GM21360 (cell line): Measurements from ENCODE around the gene MRPL38.

Experiments used
- ATAC-seq: cut with Tn5 transposase; IDR thresholded peaks from one replicate; pipeline ENCODE4 v1.9.1; 2021; ENCODE audit warnings: mild to moderate bottlenecking, moderate library complexity; ENCODE audit not compliant: unreplicated experiment

The MRPL38 gene

DNA sequence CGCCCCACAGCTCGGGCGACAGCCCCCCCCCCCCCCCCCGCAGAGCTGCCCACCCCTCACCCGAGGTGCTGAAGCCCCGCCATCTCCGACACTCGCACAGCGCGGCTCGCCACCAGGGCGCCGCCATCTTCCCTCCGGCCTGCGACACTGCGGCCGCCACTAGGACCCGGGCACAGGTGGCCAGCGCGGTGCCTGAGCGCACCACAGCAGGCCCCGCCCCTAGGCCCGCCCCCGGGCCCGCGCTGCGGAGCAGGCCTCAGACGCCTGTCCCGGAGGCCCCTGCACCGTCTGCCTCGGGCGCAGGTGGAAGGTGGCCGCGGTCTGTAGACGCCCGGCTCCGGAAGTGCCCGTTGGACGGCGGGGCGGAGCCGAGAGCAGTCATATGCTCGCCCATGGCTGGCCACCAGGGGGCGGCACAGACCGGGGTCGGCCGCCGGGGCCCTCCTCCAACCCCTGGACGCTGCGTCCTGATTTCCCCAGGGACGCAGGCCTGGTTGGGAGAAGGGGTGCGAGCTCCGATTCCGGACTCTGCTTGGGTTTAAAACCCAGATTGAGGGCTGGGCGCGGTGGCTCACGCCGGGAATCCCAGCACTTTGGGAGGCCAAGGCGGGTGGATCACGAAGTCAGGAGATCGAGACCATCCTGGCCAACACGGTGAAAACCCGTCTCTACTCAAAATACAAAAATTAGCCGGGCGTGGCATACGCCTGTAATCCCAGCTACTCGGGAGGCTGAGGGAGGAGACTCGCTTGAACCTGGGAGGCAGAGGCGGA is at the start of gene MRPL38:
Gene MRPL38 (minus strand): TSS at position 136 of the 773 bp plus-strand sequence. CDS start 9 bp downstream, at position 127.
- ATAC-seq: peak; percentile 92

DNA sequence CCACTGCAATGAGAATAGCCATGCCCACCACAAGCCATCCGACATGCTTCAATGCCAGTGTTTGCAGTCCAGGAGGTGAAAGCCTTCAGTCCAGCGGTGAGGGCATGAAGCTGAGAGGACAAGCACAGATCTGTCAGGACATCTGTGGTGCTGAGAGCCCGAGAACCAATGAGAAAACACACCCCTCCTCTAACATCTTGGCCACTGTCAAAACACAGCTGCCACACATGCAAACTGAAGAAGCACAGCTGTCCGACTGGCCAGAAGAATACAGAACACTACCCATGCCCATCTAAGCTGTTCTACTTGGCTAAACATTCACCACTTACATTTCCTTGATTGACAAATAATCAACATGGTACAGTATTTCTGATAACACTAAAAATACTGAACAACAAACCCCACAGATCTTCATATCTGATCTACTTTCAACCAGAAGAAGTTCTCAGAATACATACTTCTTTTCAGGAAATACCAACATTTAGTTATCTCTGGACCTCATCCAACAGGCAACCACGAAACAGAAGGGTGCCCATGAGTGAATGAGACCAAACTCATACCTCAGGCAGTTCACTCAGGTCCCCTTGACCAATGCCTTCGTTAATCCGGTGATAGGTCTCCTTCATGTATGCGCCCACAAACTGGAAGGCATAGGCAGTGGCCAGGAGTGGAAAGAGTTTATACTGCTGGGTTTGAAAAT is 46.3 kb upstream of the MRPL38 start:
- no peak for ATAC-seq

DNA sequence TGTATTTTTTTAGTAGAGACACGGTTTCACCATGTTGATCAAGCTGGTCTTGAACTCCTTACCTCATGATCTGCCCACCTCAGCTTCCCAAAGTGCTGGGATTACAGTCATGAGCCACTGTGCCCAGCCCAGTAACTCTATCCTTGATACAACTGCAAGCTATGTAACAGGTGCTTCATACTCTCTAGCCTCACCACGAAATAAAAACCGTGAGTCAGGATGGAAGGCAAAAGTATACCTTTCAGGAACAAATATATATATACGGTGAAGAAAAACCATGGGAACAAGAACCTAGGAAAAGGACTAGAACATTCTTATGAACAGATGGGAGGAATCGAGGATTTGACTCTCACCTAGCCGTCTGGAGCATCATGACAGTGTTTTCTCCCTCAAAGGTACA is 45.7 kb upstream of the MRPL38 start:
- ATAC-seq: no peak

DNA sequence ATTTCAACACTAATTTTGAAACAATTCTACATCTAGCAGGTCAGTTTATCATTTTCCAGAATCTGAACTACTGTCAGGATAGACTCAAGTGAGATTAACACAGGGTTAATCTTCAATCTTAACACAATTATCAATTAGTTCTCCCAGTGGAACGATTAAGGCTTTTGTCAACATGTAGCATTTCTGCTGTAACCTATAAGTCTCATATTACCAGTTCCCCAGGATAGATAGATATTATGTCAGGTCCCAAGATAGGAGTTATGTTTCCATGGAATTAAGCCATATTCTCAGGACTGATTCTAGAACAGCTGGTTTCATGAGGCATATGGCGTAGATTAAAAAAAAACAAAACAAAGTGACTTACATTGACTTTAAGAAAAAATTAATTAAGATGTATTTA is 40.5 kb upstream of the MRPL38 start:
- no peak for ATAC-seq

DNA sequence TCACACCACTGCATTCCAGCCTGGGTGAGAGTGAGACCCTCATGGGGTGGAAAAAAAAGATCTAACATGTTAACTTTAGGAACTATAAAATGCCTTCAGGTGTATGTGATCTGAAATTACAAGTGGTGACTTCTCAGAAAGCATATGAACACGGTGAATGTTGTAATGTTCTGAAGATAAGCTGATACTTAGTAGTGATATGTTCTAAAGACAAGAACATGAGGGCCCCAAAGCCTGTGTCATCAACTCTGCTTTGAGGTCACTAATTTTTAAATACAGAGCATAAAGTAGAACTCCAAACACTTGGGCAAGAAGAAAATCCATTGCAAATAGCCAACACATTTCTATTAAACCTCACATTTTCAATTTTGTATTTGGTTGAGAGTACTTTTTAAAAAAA is 38.8 kb upstream of the MRPL38 start:
- no peak for ATAC-seq

DNA sequence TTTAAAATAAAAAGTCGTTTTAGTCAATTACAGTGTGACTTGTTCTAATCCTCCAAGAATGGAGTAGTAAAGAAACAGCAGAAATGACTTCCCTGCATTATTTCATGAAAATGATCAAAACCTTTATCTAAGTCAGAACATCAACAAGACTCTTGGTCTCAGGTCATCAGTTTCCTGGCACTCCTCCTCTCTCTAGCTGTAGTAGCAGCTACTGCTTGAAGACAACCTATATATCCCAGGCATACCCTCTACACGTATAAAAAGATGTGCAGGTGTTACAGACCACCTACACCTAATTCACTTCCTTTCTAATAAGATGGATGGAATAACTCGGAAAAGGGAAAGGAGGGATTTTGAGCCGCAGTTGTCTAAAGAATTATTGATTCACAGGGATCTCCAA is 37.8 kb upstream of the MRPL38 start:
- ATAC-seq: no peak

DNA sequence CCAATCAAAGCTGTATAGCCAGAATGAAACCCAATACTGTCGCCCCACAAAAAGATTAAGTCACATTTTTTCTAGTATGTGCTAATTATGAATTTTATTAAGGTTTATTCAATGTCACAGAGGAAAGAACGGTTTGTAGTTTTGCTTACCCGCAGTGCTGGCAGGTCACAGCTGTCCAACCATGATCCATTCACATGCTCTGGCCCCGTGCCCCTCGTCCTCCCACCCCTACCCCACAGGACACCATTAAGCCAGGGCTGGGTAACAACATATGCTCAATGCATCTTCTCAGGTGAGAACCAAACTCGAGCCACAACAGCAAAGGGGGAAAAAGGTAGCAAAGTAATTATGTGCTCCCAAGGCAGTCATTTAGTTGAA is 36.7 kb upstream of the MRPL38 start:
- ATAC-seq: no peak

DNA sequence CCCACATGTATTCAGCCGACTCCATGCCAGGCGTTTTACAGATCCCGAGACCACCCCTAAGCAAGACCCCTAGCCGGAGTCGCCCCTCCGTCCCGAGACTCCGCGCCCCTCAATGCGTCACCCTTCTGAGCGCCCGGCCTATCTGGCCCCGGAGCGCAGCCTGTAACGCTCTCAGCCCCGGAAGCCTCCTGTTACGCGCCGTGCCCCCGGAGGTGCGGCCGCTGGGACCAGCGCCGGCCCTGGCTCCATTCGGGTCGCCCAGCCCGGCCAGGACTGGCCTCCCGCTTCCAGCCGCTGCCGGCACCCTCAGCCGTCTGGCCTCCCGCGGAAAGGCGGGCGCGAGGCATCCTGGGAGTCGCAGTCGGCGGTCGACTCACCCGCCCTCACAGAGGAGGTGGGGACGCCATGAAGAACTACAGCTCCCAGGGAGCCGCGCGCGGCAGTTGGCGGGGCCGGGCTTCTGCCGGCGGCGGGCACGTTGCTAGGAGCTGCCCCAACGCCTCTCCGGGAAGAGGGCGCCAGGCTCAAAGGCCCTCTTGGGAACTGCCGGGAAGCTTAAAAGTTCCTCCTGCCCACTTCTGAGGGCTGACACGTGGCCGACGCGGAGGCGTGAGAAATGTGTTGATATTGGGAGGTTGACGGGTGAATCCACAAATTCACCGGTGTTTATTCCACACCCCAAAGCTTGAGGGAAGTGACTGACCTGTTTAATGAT is 36.2 kb upstream of the MRPL38 start, which contains the start of gene FBF1:
Gene FBF1 (minus strand): TSS at position 316 of the 715 bp plus-strand sequence. CDS start 2,893 bp downstream, outside the sequence.
- ATAC-seq: peak; percentile 88

DNA sequence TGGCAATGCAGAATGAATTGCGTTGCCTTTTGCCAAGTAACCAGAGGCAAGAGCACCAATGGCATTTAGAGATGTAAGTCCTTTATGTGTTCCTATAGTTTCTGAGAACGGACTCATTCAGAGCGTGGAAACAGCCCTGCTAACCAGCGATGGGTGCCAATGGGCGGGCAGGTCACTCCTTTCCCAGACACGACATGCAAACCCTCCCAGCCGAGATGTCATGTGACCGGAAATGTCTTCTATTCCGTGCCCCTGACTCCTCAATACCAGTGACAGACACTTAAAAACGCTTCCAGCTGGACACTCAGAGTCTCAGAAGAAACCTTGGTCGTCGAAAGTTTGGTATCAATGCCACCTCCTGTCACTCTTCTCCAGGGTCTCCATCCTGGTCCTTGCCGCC is 33.0 kb upstream of the MRPL38 start:
- no peak for ATAC-seq

DNA sequence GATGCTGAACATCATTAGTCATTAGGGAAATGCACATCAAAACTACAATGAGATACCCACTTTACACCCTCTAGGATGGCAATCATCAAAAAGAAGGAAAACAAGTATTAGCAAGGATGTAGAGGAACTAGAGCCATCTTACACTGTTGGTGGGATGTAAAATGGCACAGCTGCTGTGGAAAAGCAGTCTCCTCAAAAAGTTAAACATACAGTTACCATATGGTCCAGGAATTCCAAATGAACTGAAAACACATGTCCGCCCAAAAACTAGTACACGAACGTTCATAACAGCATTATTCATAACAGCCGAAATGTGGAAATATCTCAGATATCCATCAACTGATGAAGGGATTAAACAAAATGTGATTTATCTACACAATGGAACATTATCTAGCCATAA is 29.1 kb upstream of the MRPL38 start:
- no peak for ATAC-seq

DNA sequence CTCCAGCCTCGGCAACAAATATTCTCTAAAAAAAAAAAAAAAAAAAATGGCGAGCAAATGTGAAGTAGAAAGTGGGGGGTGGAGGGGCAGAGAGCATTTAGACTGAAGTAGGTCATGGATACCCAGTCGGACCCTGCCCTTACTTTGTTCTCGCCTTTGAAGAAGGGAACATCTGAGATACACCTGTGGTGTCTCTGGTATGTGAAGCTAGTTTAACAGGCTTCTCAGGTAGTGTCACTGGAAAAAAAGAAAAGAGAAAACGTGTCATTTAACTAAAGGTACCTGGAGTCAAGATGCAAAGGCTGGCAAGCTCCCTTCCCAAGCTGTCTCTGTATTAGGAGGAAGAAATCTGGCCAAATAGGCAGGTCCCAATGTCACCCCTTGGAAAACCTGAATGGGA is 28.2 kb upstream of the MRPL38 start:
- no peak for ATAC-seq

DNA sequence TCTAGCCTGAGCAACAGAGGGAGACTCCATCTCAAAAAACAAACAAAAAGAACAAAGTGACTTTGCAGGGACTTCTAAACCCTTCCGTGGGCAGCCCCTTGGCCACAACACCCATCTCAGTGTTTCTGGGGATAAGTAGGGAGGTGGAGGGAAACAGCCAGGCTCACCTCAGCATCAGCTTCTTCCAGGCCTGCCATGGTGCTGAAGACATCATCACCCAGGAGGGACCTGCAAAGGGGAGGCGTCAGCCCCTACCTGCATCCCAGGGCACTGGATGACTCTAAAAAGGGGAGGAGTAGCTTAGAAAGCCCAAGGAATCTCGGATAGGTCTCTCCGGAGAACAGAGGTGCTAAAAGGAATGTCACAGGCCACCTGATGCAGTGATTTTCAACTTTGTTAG is 26.4 kb upstream of the MRPL38 start:
- ATAC-seq: no peak

DNA sequence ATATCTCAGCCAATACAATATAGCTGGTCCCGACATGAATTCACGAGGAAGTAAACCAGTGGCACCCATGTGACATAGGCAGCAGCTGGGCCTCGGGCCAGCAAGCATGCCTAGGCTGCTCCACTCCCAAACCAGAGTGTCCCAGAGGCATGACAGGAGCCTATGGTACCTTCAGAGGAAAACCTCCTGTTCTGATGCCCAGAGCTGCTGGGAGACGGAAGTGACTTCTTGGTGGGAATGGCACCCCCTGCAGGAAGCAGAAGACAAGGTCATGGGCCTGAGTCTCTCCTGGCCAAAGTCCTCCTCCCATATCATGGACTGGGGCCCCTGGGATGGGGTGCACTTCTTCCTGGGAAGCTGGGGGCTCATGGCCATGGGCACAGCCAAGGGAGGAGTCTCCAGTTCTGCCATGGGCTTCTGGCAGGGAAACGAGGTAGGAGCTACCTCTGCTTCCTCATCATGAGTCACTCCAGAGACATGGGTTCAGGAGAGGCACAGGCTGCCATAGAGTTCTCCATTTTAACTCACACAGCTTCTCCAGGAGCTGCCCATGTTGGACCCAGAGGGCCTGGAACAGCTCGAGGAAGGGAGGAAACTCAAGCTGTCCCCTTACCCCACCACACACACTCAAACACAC is 22.7 kb upstream of the MRPL38 start:
- ATAC-seq: no peak

DNA sequence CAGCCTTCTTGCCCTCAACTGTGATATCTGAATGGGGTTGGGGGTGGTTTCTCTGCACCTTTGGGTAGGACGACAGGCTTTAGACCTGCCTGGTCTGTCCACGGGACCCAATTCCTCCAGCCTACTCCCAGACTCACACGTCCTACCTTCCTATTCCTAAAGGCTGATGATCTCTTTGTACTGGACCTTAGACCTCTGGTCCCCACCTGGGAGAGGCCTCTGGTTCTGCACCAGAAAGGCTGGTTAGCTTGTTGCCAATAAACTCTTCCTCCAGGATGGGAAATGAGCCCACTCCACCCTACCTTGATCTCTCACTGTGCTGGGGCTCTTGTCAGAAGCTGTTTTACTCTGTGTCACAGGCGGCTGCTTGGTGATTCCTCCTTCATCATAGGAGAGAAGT is 21.8 kb upstream of the MRPL38 start:
- ATAC-seq: no peak

DNA sequence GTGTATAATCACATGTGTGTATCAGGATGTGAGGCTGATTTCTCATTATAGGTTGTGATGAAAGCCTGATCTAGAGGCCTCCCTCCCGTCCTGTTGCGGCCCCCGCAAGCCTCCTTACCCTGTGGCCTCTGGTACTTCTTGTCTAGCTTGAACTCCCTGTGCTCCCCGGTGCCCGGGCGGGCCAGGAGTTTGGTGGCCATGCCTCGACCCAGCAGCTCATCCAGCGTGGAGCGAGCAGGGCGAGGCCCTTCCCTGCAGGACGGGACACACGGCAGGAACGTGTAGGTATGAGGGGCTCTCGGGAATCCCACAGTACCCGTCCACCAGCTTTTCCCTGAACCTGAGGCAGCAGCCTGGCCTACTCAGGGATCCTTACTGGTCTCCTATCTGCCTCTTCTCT is 21.2 kb upstream of the MRPL38 start:
- ATAC-seq: no peak

DNA sequence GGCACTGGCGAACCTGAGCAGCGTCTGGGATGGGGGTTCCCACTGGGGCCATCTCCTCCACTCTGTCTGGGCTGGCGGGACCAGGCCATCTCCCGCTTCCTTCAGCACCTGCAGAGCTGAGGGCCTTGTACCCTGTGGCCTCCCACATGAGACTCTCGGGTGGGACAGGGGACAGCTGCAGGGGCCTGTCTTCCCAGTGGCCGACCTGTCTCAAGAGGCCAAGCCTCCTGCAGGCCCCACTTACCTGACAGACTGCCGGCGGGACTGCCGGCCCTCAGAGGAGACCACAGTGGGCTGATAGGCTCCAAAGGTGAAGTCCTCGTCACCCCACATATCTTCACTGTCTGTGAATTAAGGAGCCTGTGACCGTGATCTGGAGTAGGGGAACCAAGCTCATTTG is 20.4 kb upstream of the MRPL38 start:
- no peak for ATAC-seq

DNA sequence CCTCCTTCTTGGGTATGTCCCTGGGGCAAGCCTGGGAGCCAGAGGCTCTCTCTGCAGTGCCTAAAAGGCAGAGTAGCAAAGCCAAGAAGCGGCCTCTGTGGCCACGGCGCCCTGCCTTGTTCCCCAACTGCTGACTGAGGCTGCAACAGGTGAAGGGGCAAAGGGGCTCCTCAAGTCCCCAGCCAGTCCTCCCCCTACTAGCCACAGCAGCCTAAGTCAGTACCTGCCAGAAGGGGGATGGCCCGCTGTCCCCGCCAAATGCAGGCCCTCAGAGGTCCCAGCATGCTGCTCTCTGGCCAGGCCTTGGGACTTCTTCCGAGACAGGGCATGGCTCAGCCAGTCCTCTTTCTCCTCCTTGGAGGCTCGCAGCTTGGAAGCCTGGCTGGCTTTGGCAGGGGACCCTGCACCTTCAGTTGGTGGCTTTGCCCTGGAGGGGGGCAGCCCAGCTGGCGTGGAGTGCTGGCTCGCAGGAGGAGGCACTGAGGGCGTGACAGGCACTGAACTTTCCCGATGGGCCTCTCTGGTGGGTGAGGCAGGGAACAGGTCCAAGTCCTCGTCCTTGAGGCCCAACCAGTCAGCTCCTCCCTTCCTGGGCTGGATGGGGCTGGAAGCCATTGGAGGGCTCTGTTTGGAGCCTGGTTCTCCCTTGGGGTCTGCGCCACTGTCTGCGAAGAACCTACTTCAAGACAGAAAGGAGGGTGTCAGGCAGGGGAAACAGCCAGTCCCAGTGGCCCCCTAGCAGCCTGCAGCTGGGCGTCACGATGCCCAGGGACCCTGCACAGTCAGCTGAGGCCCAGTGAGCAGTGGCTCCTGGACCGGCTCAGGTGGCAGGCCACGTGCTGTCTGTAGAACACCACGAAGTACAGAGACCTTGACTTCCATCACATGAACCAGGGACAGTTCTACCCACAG is 18.5 kb upstream of the MRPL38 start:
- no peak for ATAC-seq

DNA sequence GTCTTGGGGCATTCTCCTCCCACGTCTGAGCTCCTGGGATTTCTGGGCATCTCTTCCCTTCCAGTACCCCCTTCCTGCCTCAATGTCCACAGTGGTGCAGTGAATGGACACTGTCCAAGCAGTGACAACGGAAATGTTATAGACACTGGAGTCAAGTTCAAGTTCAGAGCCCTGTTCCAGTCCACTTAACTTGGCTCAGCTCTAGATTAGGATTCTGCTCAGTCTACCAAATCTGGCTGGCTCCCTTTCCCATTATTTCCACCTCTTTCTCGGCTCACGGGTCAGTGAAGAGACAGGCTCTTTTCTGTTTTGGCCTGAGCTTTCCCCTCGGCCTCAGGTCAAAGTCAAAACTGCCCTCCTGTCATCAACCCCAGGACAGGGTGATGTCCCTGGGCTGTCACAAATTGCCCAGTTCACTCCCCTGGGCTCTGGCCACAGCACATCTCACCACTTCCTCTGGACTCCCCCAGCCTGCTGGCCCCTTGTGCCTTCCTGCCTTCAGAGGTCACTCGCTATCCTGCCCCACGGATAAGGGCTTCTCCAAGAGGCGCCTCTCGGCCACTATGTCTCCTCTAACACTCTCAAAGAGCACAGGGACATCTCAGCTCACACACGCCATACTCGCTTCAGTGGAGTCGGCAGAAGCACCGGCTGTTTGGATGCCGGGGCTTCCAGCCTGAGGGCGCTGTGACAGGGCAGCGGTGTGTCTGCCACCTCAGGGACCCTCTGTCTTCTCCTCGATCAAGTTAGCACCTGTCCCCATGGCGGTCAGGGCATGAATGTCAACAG is 17.7 kb upstream of the MRPL38 start:
- no peak for ATAC-seq

DNA sequence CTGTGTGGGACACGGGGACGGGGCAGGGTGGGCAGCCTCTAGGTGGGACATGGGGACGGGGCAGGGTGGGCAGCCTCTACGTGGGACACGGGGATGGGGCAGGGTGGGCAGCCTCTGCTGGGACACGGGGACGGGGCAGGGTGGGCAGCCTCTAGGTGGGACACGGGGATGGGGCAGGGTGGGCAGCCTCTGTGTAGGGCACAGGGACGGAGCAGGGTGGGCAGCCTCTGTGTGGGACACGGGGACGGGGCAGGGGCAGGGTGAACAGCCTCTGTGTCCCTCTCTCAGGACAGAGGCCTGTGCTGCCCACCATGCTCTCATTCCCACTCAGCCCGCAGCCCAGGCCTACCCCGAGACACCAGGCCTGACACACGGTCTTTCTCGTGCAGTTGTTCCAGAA is 16.9 kb upstream of the MRPL38 start:
- ATAC-seq: no peak
